Endothelial cell of umbilical vein (primary cell): ENCODE results near the gene C17orf50. TPM values are rescaled to one million over a fixed set of nuclear protein-coding genes. Genes with fewer than 3 reads are reported as not detected.

ENCODE experiments used
- BruUV-seq: library from RNA; stranded (reverse); fragments of 400-500 nt; replicated peaks from 2 replicates; lab custom pipeline; 2021; lab: Mats Ljungman, UMichigan
- CTCF ChIA-PET: fragments of 300-600, 350-600 bp; sonication (Branson Sonifier 250); formaldehyde crosslinking; loops from one replicate; lab custom pipeline; 2021; ENCODE audit warnings: antibody characterized with exemption, inconsistent platforms; lab: Charles Lee
- POLR2A ChIA-PET: fragments of 300-600, 350-600 bp; sonication (Branson Sonifier 250); formaldehyde crosslinking; loops from one replicate; lab custom pipeline; 2021; ENCODE audit warnings: antibody characterized with exemption, inconsistent platforms; lab: Charles Lee
- DNase-seq: peaks from one replicate; pipeline ENCODE4 v3.0.0-alpha.2; 2011; ENCODE audit warnings: low read depth, low spot score
- FAIRE-seq: peaks from 2 replicates; lab custom pipeline; 2011; peaks lifted over from hg19 to GRCh38; lab: Jason Lieb, UNC
- H2AFZ ChIP-seq: 2 replicates; pipeline ENCODE4 v1.6.0; 2012; ENCODE audit warnings: low read depth, low read length, control low read depth, inconsistent platforms
- H3K27ac ChIP-seq: 2 replicates; pipeline ENCODE4 v1.5.1; 2011; ENCODE audit warnings: low read depth, mild to moderate bottlenecking, control low read depth, low read length, moderate library complexity; ENCODE audit not compliant: insufficient read depth
- H3K27me3 ChIP-seq, 2 experiments: 2 replicates each; pipeline versions ENCODE4 v1.6.0 to v1.6.1; 2011; ENCODE audit warnings: low read length in 2 of 2, mixed read lengths in 1 of 2; ENCODE audit not compliant: control insufficient read depth in 2 of 2, insufficient read depth in 2 of 2
- H3K36me3 ChIP-seq, 2 experiments: 2 replicates in 1 of 2; 3 replicates in 1 of 2; pipeline ENCODE4 v1.5.1; 2011; ENCODE audit warnings: low read length in 2 of 2, mild to moderate bottlenecking in 1 of 2, moderate library complexity in 1 of 2; ENCODE audit not compliant: control insufficient read depth in 2 of 2, insufficient read depth in 2 of 2; ENCODE audit errors: extremely low read depth in 1 of 2
- H3K4me1 ChIP-seq: 3 replicates; pipeline ENCODE4 v1.5.1; 2011; ENCODE audit warnings: mild to moderate bottlenecking, low read length; ENCODE audit not compliant: control insufficient read depth, insufficient read depth; ENCODE audit errors: extremely low read depth
- H3K4me2 ChIP-seq: 2 replicates; pipeline ENCODE4 v1.6.1; 2011; ENCODE audit warnings: low read length, control low read depth, mixed read lengths; ENCODE audit not compliant: insufficient read depth
- H3K4me3 ChIP-seq, 3 experiments: fragments of 200-600 bp in 1 of 3; sonication (generic), shearing (Covaris generic) in 1 of 3; replicated peaks in 1 of 3; 2 replicates each; pipeline ENCODE4 v1.5.1; 2011 to 2016; ENCODE audit warnings: control low read depth in 3 of 3, low read length in 3 of 3, mild to moderate bottlenecking in 2 of 3, inconsistent platforms in 1 of 3, low read depth in 1 of 3, moderate library complexity in 1 of 3; ENCODE audit not compliant: insufficient read depth in 1 of 3
- H3K79me2 ChIP-seq: 2 replicates; pipeline ENCODE4 v1.6.0; 2012; ENCODE audit warnings: low read length, inconsistent platforms; ENCODE audit not compliant: control insufficient read depth, insufficient read depth
- H3K9ac ChIP-seq: replicated peaks from 2 replicates; pipeline ENCODE3; 2011; ENCODE audit warnings: low read length, control low read depth; ENCODE audit not compliant: insufficient read depth; ENCODE audit errors: extremely low read depth
- H3K9me1 ChIP-seq: replicated peaks from 3 replicates; pipeline ENCODE4 v1.6.0; 2011; ENCODE audit warnings: mild to moderate bottlenecking, low read length; ENCODE audit not compliant: control insufficient read depth, insufficient read depth; ENCODE audit errors: extremely low read depth
- H3K9me3 ChIP-seq: replicated peaks from 2 replicates; pipeline ENCODE4 v1.5.1; 2012; ENCODE audit warnings: low read length, inconsistent platforms; ENCODE audit not compliant: control insufficient read depth, insufficient read depth
- H4K20me1 ChIP-seq: replicated peaks from 2 replicates; pipeline ENCODE3; 2011; ENCODE audit warnings: mild to moderate bottlenecking, low read length; ENCODE audit not compliant: control insufficient read depth, insufficient read depth; ENCODE audit errors: extremely low read depth
- CTCF ChIP-seq, 2 donors: IDR thresholded peaks; 1 replicate in 1 of 2; 2 replicates in 1 of 2; pipeline ENCODE4 v1.5.1; 2011; ENCODE audit warnings: low read length in 2 of 2, mild to moderate bottlenecking in 2 of 2, moderate library complexity in 2 of 2, control low read depth in 1 of 2, inconsistent platforms in 1 of 2, low read depth in 1 of 2; ENCODE audit not compliant: insufficient read depth in 1 of 2; ENCODE audit errors: extremely low read depth in 1 of 2
- EZH2 ChIP-seq: IDR thresholded peaks from 2 replicates; pipeline ENCODE4 v1.6.1; 2012; ENCODE audit warnings: borderline replicate concordance, low read depth, mild to moderate bottlenecking, moderate library complexity, low read length, inconsistent platforms; ENCODE audit not compliant: severe bottlenecking
- FOS ChIP-seq: IDR thresholded peaks from 2 replicates; pipeline ENCODE4 v1.6.1; 2011; ENCODE audit warnings: mild to moderate bottlenecking, low read length, moderate library complexity, borderline replicate concordance; ENCODE audit not compliant: insufficient read depth
- GATA2 ChIP-seq: IDR thresholded peaks from 2 replicates; pipeline ENCODE4 v1.7.0; 2011; ENCODE audit warnings: low read depth, mild to moderate bottlenecking, moderate library complexity, mixed read lengths, low read length; ENCODE audit not compliant: insufficient read length, insufficient read depth
- JUN ChIP-seq: IDR thresholded peaks from 2 replicates; pipeline ENCODE4 v1.6.1; 2011; ENCODE audit warnings: borderline replicate concordance, low read depth; ENCODE audit not compliant: insufficient read length, insufficient read depth
- MAX ChIP-seq: IDR thresholded peaks from 2 replicates; pipeline ENCODE4 v1.6.1; 2011; ENCODE audit not compliant: insufficient read depth, insufficient read length
- MYC ChIP-seq: IDR thresholded peaks from one replicate; pipeline ENCODE4 v1.6.1; 2011; ENCODE audit warnings: mild to moderate bottlenecking, low read depth, low read length
- POLR2A ChIP-seq: IDR thresholded peaks from 2 replicates; pipeline ENCODE4 v1.6.1; 2012; ENCODE audit warnings: low read depth, mild to moderate bottlenecking, control low read depth, low read length
- POLR2AphosphoS5 ChIP-seq: IDR thresholded peaks from 2 replicates; pipeline ENCODE4 v1.6.1; 2012; ENCODE audit warnings: low read depth, mild to moderate bottlenecking, control low read depth, low read length, moderate library complexity; ENCODE audit not compliant: insufficient read depth
- dilution Hi-C: fragments of 300-500 bp; cut with MboI; formaldehyde crosslinking; loops from one replicate; pipeline ENCODE4 v1.15.0; 2019; ENCODE audit warnings: low sequenced_read_pairs; ENCODE audit not compliant: extremely low pct_ligation_motif_present
- intact Hi-C: fragments of 100-400 bp; cut with micrococcal nuclease; formaldehyde crosslinking; loops from one replicate; pipeline ENCODE4 v1.10.0; 2022
- polyA plus RNA-seq, 4 experiments: library from polyadenylated mRNA; depleted of rRNA in 3 of 4; stranded (reverse) in 3 of 4; unstranded in 1 of 4; fragments of >200 nt; gene quantifications; 2 replicates each; pipeline versions ENCODE4 v1.2.1 to v1.2.3, GENCODE V29; 2011 to 2012; ENCODE audit warnings: missing spikeins in 1 of 4
- total RNA-seq: library from RNA; stranded (reverse); gene quantifications from 2 replicates; pipeline ENCODE4 v1.2.3, GENCODE V29; 2021

C17orf50 gene
- total and polyA plus RNA-seq, 2 donors (not counting 3 experiments of a cell fraction or from before 2014, with no cell fraction given) = 0.15 TPM; not detected in 1

GRCh38 chr17:35790841-35791240 lies 30.2 kb downstream of the C17orf50 start:
- no peak for TF ChIP-seq GATA2
- TF ChIP-seq JUN = no peak
- TF ChIP-seq FOS = no peak
- TF ChIP-seq MYC = no peak
- TF ChIP-seq MAX = no peak
- TF ChIP-seq POLR2A = no peak
- TF ChIP-seq EZH2 = no peak
- TF ChIP-seq POLR2AphosphoS5 = no peak
- TF ChIP-seq CTCF (IDR thresholded peaks at IDR 0.05; ENCODE audit: extremely low read depth in 1 of 2, insufficient read depth in 1 of 2, low read depth in 1 of 2, low read length in 2 of 2) = no peak
- Histone ChIP-seq H3K9ac (no peak overlapping the region), H3K4me2 (no peak overlapping the region), H3K9me3 (no peaks in the 10 kb centered on the region), H4K20me1 (no peaks in the 10 kb centered on the region), H3K36me3 (no peaks in the 10 kb centered on the region), H3K27ac (no peak overlapping the region), H3K27me3 (peaks cover 48 to 49% of the 10 kb centered on the region in 2 experiments), H2AFZ (no peak overlapping the region), H3K79me2 (no peaks in the 10 kb centered on the region), H3K4me3 (no peak overlapping the region), H3K4me1 (peaks cover 4% of the 10 kb centered on the region), H3K9me1 (no peaks in the 10 kb centered on the region)
- intact Hi-C loops = no loop called here
- ChIA-PET CTCF (interaction anchor here (2.0 kb wide), 1 partner anchor 27 kb away, joined by 12 read pairs; no protein-coding TSS in a partner anchor), POLR2A (no interaction called here)
- dilution Hi-C loops = no loop called here
- no peak for FAIRE-seq
- no TSS peak for BruUV-seq
- no peak for DNase-seq
